RWPE2 (cell line): Measurements from ENCODE around the gene BEGAIN.
A peak's percentile ranks its signal among the peaks of the same experiment; 100 is the strongest.

Source experiments
- ATAC-seq: fragments of 200-7000 bp; cut with Tn5 transposase; 3 replicates; pipeline ENCODE4 v1.9.1; 2021; ENCODE audit warnings: low read depth
- DNase-seq: peaks from one replicate; pipeline ENCODE4 v3.0.0-alpha.2; 2020; ENCODE audit warnings: low spot score
- H3K27ac ChIP-seq: fragments of 450-650 bp; 2 replicates; pipeline ENCODE4 v1.5.1; 2017; ENCODE audit warnings: mild to moderate bottlenecking; ENCODE audit not compliant: poor library complexity, severe bottlenecking
- H3K27me3 ChIP-seq: fragments of 250-450 bp; sonication (Bioruptor Pico); 2 replicates; pipeline ENCODE4 v1.5.1; 2021; ENCODE audit warnings: mild to moderate bottlenecking, moderate library complexity; ENCODE audit not compliant: insufficient read depth, poor library complexity, severe bottlenecking
- H3K36me3 ChIP-seq: fragments of 250-450 bp; sonication (Bioruptor Pico); 2 replicates; pipeline ENCODE4 v1.5.1; 2020; ENCODE audit warnings: low read depth, mild to moderate bottlenecking, moderate library complexity
- H3K4me1 ChIP-seq: fragments of 250-450 bp; sonication (Bioruptor Pico); 2 replicates; pipeline ENCODE4 v1.5.1; 2021; ENCODE audit warnings: mild to moderate bottlenecking, moderate library complexity; ENCODE audit not compliant: insufficient read depth, poor library complexity, severe bottlenecking
- H3K4me3 ChIP-seq: fragments of 250-450 bp; sonication (Bioruptor Pico); 2 replicates; pipeline ENCODE4 v1.5.1; 2021; ENCODE audit warnings: mild to moderate bottlenecking, moderate library complexity; ENCODE audit not compliant: severe bottlenecking
- H3K9me3 ChIP-seq: fragments of 250-450 bp; sonication (Bioruptor Pico); 2 replicates; pipeline ENCODE4 v1.5.1; 2021; ENCODE audit warnings: mild to moderate bottlenecking, moderate library complexity; ENCODE audit not compliant: severe bottlenecking
- TF ChIP-seq, protein P1 (sequence below): fragments of 450-650 bp; IDR thresholded peaks from one replicate; pipeline ENCODE4 v1.5.1; 2017; ENCODE audit warnings: mild to moderate bottlenecking, moderate library complexity; ENCODE audit not compliant: poor library complexity, severe bottlenecking

Gene BEGAIN

DNA sequence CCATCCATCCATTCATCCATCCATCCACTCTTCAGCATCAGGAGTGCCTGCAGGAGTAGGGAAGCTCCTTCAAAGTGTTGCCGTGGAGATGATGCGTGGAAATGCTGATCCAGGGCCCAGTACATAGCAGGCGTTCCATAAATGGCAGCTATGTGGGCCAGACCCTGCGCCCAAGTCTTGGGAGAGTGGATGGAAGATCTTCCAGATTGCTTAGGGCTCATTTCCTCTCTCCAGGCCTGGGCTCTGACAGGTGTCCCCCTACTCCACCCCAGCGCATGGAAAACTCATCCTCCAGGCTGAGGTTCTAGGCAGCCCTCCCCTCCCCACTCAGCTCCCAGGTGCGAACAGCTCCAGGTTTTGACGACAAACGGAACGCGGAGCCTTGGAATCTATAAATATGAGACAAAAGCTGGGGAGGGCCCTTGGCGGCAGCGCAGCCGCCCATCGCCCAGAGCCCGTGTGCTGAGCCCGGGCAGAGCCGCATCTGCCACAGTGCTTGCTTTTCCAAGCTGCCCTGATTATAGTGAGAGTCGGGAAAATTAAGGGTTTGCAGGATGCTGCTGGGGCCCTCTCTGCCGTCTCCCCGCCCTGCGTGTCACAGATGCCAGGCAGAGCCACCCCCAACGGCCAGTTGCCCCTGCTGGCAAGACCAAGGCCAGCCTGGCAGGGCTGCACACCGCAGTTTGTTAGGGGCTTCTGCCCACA lies 1.6 kb downstream of the BEGAIN start:
- DNase-seq (peak; percentile 57), ATAC-seq (no peak)
- Histone ChIP-seq H3K4me1 (peaks cover 3% of the 10 kb centered on the region), H3K36me3 (no peaks in the 10 kb centered on the region), H3K27me3 (no peaks in the 10 kb centered on the region), H3K4me3 (no peak overlapping the region), H3K27ac (peak overlapping the region; percentile 51), H3K9me3 (no peaks in the 10 kb centered on the region)
- TF ChIP-seq, protein P1, sequence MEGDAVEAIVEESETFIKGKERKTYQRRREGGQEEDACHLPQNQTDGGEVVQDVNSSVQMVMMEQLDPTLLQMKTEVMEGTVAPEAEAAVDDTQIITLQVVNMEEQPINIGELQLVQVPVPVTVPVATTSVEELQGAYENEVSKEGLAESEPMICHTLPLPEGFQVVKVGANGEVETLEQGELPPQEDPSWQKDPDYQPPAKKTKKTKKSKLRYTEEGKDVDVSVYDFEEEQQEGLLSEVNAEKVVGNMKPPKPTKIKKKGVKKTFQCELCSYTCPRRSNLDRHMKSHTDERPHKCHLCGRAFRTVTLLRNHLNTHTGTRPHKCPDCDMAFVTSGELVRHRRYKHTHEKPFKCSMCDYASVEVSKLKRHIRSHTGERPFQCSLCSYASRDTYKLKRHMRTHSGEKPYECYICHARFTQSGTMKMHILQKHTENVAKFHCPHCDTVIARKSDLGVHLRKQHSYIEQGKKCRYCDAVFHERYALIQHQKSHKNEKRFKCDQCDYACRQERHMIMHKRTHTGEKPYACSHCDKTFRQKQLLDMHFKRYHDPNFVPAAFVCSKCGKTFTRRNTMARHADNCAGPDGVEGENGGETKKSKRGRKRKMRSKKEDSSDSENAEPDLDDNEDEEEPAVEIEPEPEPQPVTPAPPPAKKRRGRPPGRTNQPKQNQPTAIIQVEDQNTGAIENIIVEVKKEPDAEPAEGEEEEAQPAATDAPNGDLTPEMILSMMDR, result no peak

- Histone ChIP-seq H3K4me3 (no peak overlapping the region), H3K27ac (no peak overlapping the region), H3K9me3 (no peaks in the 10 kb centered on the region), H3K4me1 (peaks cover 3% of the 10 kb centered on the region), H3K36me3 (no peaks in the 10 kb centered on the region), H3K27me3 (no peaks in the 10 kb centered on the region)
- TF ChIP-seq, protein P1, result no peak
- ATAC-seq (no peak), DNase-seq (peak; percentile 42)
Measured at GRCh38 chr14:100584056-100585031, 2.9 kb downstream of the BEGAIN start.

DNA sequence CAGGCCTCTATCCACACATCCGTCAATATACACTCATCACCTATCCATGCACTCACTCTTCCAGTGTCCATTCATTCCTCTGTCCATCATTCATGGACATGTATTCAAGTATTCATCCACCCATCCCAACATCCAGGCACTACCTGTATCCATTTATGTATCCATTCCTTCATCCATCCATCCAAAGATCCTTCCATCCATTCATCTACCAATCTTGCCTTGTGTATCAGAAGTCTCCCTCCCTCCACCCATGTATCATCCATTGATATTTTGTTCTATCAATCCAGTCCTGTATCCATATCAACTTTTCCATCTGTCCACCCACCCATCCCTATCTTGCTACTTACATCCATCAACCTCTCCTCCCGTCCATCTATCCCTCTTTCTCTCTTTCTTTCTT lies 4.0 kb downstream of the BEGAIN start:
- Histone ChIP-seq H3K4me3 (no peak overlapping the region), H3K27ac (no peak overlapping the region), H3K27me3 (no peaks in the 10 kb centered on the region), H3K36me3 (no peaks in the 10 kb centered on the region), H3K9me3 (no peaks in the 10 kb centered on the region), H3K4me1 (peaks cover 3% of the 10 kb centered on the region)
- ATAC-seq (no peak), DNase-seq (no peak)
- TF ChIP-seq, protein P1, result no peak

- Histone ChIP-seq H3K27ac (no peak overlapping the region), H3K27me3 (no peaks in the 10 kb centered on the region), H3K9me3 (no peaks in the 10 kb centered on the region), H3K4me1 (peaks cover 3% of the 10 kb centered on the region), H3K36me3 (no peaks in the 10 kb centered on the region), H3K4me3 (no peak overlapping the region)
- peak; percentile 55 for DNase-seq
- TF ChIP-seq, protein P1, result no peak
- no peak for ATAC-seq
Measured at GRCh38 chr14:100582496-100583165, 4.6 kb downstream of the BEGAIN start.
